GM19463 (cell line): ENCODE measurements around the gene TSACC.

ENCODE experiments used
- ATAC-seq: cut with Tn5 transposase; IDR thresholded peaks from one replicate; pipeline ENCODE4 v1.9.1; 2021; ENCODE audit warnings: mild to moderate bottlenecking, moderate library complexity; ENCODE audit not compliant: unreplicated experiment

TSACC gene

GRCh38 chr1:156372876-156373275 lies 34.5 kb downstream of the TSACC start:
- ATAC-seq = no peak

DNA sequence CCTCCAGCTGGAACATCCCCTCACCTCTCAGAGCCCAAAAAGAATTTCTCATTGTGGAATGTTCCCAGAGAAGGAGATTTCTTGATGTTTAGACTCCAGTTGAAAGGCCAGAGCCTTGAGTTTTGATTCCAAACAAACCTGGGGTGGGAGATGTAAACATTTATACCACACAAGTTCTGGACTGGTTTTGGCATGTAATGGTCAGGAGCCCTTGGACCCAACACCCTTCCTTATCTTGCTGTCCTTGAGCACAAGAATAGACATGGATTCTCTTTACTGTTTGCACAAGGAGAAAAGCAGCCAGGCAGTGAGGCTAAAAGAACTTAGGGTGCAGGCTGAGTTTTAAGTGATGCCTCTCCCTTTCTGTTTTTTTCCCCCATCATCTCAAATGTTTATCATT lies 35.2 kb downstream of the TSACC start:
- ATAC-seq = no peak

GRCh38 chr1:156376146-156376545 lies 37.8 kb downstream of the TSACC start:
- ATAC-seq = no peak

DNA sequence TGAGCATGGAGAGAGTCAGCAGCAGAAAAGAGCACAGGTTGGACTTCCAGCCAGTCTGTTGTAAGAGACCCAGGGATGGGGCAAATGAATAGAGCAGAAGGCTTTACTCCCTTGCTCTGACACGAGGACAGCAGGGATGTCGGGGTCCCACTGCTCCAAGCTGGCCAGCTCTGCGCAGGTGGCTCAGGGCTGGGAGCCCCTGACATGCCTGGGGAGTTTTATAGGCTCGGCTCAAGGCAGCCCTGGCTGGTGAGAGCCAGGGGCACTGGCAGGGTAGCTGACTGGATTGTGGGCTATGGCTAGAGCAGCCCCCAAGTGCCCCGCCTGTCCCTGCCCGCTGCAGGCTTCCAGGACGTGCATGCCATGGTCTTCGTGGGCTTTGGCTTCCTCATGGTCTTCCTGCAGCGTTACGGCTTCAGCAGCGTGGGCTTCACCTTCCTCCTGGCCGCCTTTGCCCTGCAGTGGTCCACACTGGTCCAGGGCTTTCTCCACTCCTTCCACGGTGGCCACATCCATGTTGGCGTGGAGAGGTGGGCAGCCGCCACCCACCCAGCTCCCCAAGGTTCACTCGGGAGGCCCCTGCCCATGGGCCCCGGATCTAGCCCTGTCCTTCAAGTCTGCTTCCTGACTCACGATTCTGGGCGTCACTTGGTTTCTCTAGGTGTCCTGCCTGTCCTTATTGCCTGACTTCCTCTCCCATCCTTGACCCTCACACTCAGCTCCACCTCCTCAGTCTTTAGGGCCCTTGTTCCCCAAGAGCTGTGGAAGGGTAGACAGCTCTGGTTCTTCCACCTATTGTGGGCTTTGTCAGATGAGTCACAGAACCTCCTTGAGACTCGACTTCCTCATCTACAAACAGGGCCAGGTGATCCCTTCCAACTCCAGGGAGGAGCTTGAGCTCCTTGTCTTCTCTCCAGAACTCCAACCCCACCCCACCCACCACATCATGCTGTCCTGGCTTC lies 38.9 kb downstream of the TSACC start:
- ATAC-seq = no peak

GRCh38 chr1:156378557-156378956 lies 40.2 kb downstream of the TSACC start:
- ATAC-seq = no peak

DNA sequence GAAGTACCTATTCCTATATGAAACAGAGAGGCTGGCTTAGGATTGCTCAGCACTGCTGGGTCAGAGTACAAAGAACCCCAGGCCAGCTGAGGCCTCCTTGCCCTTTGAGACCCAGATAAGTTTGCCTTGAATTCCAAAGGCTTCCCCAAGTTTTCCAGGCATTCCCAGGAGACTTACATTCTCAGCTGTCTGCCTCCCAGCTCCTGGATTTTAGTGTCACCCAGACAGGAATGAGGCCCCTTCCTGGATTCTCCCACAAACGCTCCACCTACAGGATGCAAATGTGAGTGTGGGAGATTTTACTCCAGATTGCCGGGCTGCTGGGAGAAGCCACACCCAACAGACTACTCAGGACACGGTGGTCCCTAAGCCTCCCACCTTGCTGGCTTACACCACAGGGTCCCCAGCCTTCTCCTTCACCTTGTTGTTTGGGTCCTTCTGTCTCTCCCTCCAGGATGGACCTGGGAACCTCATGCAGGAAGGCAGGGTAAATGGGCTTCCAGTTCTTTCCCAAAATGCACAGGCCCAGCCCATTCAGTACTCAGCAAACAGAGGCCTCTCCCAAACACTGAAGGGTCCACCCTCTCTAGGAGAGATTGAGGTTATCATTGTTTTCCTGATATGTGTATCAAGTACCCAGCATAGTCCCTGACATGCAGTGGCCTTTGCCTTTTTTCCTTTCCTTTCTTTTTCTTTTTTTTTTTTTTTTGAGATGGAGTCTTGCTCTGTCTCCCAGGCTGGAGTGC lies 41.3 kb downstream of the TSACC start:
- no peak for ATAC-seq

DNA sequence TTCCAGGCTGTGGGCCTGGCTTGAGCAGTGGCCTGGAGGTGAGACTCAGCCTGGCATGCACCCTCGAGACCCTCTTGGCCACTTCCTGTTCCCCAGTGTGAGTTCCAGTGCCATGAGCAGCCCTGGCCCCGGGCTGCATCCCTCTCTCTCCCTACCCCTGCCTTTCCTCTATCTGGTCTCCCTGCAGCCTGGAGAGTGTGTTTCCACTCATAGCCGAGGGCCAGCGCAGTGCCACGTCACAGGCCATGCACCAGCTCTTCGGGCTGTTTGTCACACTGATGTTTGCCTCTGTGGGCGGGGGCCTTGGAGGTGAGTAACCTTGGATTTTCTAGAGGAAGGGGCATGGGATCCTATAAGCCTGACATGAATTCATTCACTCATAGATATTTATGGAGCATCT lies 44.2 kb downstream of the TSACC start:
- no peak for ATAC-seq

DNA sequence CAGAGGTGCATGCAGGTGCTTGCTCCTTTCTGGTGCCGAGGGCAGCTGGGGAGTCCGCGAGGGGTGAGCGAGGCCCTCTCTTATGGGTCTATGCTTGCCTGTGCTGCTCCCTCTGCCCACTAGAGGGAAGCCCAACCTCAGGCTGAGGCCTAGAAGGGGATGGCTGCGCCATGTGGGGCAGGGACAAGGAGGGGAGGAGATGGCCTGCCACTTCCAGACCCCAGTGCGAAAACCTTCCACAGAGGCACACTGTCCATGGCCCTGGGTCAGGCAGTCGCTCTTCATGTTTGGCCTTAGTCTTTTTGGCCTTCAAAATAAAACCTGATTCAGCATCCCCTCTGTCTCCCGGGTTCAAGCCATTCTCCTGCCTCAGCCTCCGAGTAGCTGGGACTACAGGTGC lies 44.7 kb downstream of the TSACC start:
- peak; percentile 74 for ATAC-seq

DNA sequence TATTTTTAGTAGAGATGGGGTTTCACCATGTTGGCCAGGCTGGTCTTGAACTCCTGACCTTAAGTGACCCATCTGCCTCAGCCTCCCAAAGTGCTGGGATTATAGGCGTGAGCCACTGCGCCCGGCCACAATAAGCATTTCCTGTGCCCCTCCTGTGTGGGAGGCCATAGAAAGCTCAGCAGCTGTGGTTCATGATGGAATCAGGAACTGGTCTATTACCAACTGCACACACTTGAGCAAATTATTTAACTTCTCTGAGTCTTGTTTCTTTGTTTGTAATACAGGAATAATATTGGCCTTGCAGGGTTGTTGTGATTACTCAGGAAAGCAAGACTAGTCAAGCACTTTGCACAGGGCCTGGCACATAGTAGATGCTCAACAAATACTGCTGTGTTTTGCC lies 45.7 kb downstream of the TSACC start:
- ATAC-seq = no peak

GRCh38 chr1:156384658-156385057 lies 46.3 kb downstream of the TSACC start:
- ATAC-seq = no peak

DNA sequence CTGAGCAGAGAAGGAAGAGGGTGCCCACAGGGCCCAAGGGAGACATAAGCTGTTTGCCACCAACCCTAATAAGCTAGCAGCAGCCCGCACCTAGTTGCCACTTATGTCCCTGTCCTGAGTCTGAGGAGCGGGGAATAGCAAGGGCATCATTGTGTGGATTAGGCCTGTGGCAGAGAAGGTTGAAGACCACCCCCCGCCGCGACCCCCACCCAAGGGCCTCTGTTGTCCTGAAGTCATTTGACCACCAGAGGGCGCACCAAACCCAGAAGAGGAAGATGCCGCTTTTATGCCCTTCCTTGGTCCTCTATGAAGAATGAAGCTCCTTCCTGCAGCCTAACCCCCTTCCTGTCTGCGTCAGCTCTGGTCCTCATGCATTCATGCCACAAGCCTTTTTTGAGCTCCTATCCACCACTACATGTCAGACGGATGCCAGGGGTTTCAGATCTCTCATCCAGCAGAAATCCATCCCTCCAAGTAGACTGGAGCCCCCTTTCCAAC lies 47.3 kb downstream of the TSACC start:
- no peak for ATAC-seq

GRCh38 chr1:156386134-156386901 lies 48.0 kb downstream of the TSACC start:
- no peak for ATAC-seq

GRCh38 chr1:156386949-156387869 lies 48.9 kb downstream of the TSACC start:
- ATAC-seq = no peak

GRCh38 chr1:156387870-156388173 lies 49.5 kb downstream of the TSACC start:
- no peak for ATAC-seq

GRCh38 chr1:156388174-156389137 lies 50.1 kb downstream of the TSACC start:
- ATAC-seq = no peak

DNA sequence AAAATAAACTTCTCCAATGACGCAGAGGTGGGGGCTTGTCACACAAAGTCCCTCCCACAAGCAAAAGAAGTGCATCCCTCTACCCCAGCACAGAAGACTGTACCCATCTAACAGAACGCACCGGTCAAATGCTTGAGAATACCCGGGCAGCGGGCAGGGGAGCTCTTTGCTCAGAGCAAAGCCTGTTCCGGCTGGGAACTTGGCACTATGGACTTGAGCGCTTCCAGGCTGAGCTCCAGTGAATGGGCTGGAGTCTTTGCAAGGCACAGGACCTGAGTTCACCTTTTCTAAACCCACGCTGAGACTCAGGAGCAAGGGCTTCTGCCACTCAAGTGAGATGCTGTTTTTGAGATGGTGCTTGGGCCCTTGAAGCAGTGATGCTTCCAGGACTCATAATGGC lies 51.0 kb downstream of the TSACC start:
- ATAC-seq = no peak

DNA sequence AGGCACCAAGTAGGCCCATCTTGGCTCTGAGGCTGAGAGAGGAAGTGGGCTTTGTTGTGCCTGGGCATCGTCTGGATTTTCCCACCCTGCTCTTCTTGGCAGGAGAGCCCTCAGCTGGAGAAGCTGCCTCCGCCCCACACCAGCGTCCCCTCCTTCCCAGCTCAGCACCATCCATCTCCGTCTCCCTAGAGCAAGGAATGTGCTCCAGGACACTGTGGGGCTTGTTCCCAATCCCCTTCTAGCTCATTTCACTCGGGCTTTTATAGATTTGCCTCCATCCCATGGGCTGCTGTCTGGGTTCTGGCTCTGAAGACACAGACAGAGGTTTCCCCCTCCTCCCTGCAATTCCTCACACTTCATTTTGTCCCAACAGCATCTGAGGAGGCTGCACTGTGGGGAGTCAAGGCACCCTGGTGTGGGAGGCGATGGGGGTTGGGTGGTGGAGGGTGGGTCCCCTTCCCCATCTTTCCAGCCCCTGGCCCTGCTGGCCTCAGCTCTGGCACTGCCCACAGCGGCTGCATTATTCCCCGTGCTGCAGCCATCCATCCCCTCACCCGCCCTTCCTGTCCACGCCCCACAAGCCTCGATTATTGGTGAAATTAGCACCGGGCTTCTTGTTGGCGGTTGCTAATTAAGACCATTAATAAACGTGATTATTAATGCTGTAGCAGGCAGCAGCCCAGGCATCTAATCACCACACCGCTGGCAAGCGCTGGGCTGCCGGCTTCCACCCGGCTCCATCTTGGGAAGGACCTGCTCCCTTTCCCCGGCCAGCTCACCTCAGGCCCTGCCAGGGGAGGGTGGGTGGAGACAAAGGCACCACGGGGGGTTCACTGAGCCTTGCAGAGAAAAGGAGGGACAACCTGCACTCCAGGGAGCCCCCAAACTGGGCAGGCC lies 52.4 kb downstream of the TSACC start:
- ATAC-seq = no peak

- ATAC-seq = no peak
Observed at GRCh38 chr1:156391366-156391677, 53.0 kb downstream of the TSACC start.
